Ascending aorta (tissue), 2 donors: ENCODE measurements around the gene ZNF423. TPM values are rescaled to one million over a fixed set of nuclear protein-coding genes. Genes with fewer than 3 reads are reported as not detected.

Experiments
- DNase-seq, 2 donors: peaks; one replicate each; pipeline ENCODE4 v3.0.0-alpha.2; 2019; ENCODE audit warnings: low spot score in 2 of 2
- H3K27ac ChIP-seq, 2 donors: fragments of 200-600 bp; sonication (generic); one replicate each; pipeline ENCODE4 v1.5.1; 2016 to 2017; ENCODE audit warnings: mild to moderate bottlenecking in 1 of 2
- H3K27me3 ChIP-seq: fragments of 200-600 bp; sonication (generic); one replicate; pipeline ENCODE4 v1.5.1; 2017
- H3K36me3 ChIP-seq, 2 donors: fragments of 200-600 bp; sonication (generic); one replicate each; pipeline ENCODE4 v1.5.1; 2016
- H3K4me1 ChIP-seq, 2 donors: fragments of 200-600 bp; sonication (generic); one replicate each; pipeline ENCODE4 v1.5.1; 2016 to 2017; ENCODE audit warnings: mild to moderate bottlenecking in 1 of 2
- H3K4me3 ChIP-seq, 2 donors: fragments of 200-600 bp; sonication (generic); one replicate each; pipeline ENCODE4 v1.5.1; 2016 to 2017; ENCODE audit warnings: mild to moderate bottlenecking in 1 of 2
- H3K9me3 ChIP-seq, 2 donors: fragments of 200-600 bp; sonication (generic); one replicate each; pipeline ENCODE4 v1.5.1; 2016
- CTCF ChIP-seq, 3 experiments: fragments of 200-600 bp in 2 of 3; fragments of 450-650 bp in 1 of 3; sonication (generic) in 2 of 3; IDR thresholded peaks; one replicate each; pipeline ENCODE4 v1.5.1; 2016 to 2019; ENCODE audit warnings: antibody characterized with exemption in 3 of 3, mild to moderate bottlenecking in 1 of 3, moderate library complexity in 1 of 3
- intact Hi-C: fragments of 100-400 bp; cut with DNase I; formaldehyde crosslinking; loops from one replicate; pipeline ENCODE4 v1.15.1; 2023
- total RNA-seq: library from RNA; depleted of rRNA; stranded (reverse); fragments of >200 nt; gene quantifications from one replicate; pipeline ENCODE4 v1.1.0, GENCODE V29; 2016

ZNF423 gene
- total RNA-seq, 1 donor from 2014 or later = 42.9 TPM

- DNase-seq = no peak
- intact Hi-C loops = no loop called here
- TF ChIP-seq CTCF (IDR thresholded peaks at IDR 0.05) = no peak
- Histone ChIP-seq H3K4me3 (no peak overlapping the region), H3K9me3 (peaks cover 0 to 16% of the 10 kb centered on the region in 2 donors), H3K4me1 (peaks cover 9 to 23% of the 10 kb centered on the region in 2 donors), H3K36me3 (no peaks in the 10 kb centered on the region), H3K27ac (no peak overlapping the region), H3K27me3 (no peaks in the 10 kb centered on the region)
Measured at GRCh38 chr16:49645263-49645662, 210.6 kb downstream of the ZNF423 start.

GRCh38 chr16:49644145-49644463 lies 211.8 kb downstream of the ZNF423 start:
- TF ChIP-seq CTCF (IDR thresholded peaks at IDR 0.05) = no peak
- Histone ChIP-seq H3K4me3 (no peak overlapping the region), H3K4me1 (peaks cover 9 to 34% of the 10 kb centered on the region in 2 donors), H3K36me3 (no peaks in the 10 kb centered on the region), H3K9me3 (peaks cover 0 to 16% of the 10 kb centered on the region in 2 donors), H3K27me3 (no peaks in the 10 kb centered on the region), H3K27ac (peak overlapping the region; percentile 13 to 68)
- intact Hi-C loops = no loop called here
- no peak for DNase-seq

GRCh38 chr16:49643429-49644144 lies 212.3 kb downstream of the ZNF423 start:
- H3K9me3 ChIP-seq = peaks cover 0 to 11% of the 10 kb centered on the region in 2 donors
- H3K4me1 ChIP-seq = peaks cover 9 to 37% of the 10 kb centered on the region in 2 donors
- H3K27ac ChIP-seq = peak overlapping the region; percentile 13 to 68
- no peaks in the 10 kb centered on the region for H3K27me3 ChIP-seq
- no peak for TF ChIP-seq CTCF (IDR thresholded peaks at IDR 0.05)
- H3K36me3 ChIP-seq = no peaks in the 10 kb centered on the region
- intact Hi-C loops = no loop called here
- no peak for DNase-seq
- no peak overlapping the region for H3K4me3 ChIP-seq

GRCh38 chr16:49641250-49641649 lies 214.7 kb downstream of the ZNF423 start:
- intact Hi-C loops = loop anchor here (2.0 kb wide), 1 partner anchor 20 kb away; no protein-coding TSS in a partner anchor
- DNase-seq = no peak
- Histone ChIP-seq H3K9me3 (no peaks in the 10 kb centered on the region), H3K4me1 (peaks cover 9 to 37% of the 10 kb centered on the region in 2 donors), H3K36me3 (peaks cover 7 to 17% of the 10 kb centered on the region in 2 donors), H3K4me3 (no peak overlapping the region), H3K27ac (no peak overlapping the region), H3K27me3 (no peaks in the 10 kb centered on the region)
- no peak for TF ChIP-seq CTCF (IDR thresholded peaks at IDR 0.05)

- Histone ChIP-seq H3K27me3 (no peaks in the 10 kb centered on the region), H3K36me3 (peaks cover 14 to 23% of the 10 kb centered on the region in 2 donors), H3K27ac (peak overlapping the region; percentile 65 to 66), H3K9me3 (no peaks in the 10 kb centered on the region), H3K4me3 (no peak overlapping the region), H3K4me1 (peaks cover 9 to 37% of the 10 kb centered on the region in 2 donors)
- no peak for TF ChIP-seq CTCF (IDR thresholded peaks at IDR 0.05)
- DNase-seq = no peak
- intact Hi-C loops = loop anchor here (2.0 kb wide), 1 partner anchor 20 kb away; no protein-coding TSS in a partner anchor
Measured at GRCh38 chr16:49640581-49640980, 215.3 kb downstream of the ZNF423 start.
